Stomach smooth muscle (tissue), 2 donors: Measurements from ENCODE around the gene ECE1.
A peak's percentile ranks its signal among the peaks of the same experiment; 100 is the strongest.
"Not testable (repeated sequence)": the region's sequence is repeated elsewhere in the genome, so short reads cannot be mapped to it uniquely, and the experiment has no call there.

Experiments used
- H3K27ac ChIP-seq: one replicate; pipeline ENCODE4 v1.7.0; 2013; ENCODE audit warnings: mild to moderate bottlenecking, low read length, inconsistent platforms
- H3K27me3 ChIP-seq, 2 donors: one replicate each; pipeline ENCODE4 v1.7.0; 2013; ENCODE audit warnings: low read length in 2 of 2; ENCODE audit not compliant: insufficient read depth in 2 of 2, control insufficient read depth in 1 of 2
- H3K36me3 ChIP-seq, 2 donors: one replicate each; pipeline ENCODE4 v1.7.0; 2013; ENCODE audit warnings: low read length in 2 of 2; ENCODE audit not compliant: control insufficient read depth in 2 of 2, insufficient read depth in 2 of 2
- H3K4me1 ChIP-seq: one replicate; pipeline ENCODE4 v1.7.0; 2013; ENCODE audit warnings: low read length; ENCODE audit not compliant: control insufficient read depth, insufficient read depth
- H3K4me3 ChIP-seq, 2 donors: one replicate each; pipeline ENCODE4 v1.7.0; 2013; ENCODE audit warnings: low read length in 2 of 2
- H3K9ac ChIP-seq, 2 donors: one replicate each; pipeline ENCODE4 v1.7.0; 2013; ENCODE audit warnings: low read length in 2 of 2, mild to moderate bottlenecking in 1 of 2
- H3K9me3 ChIP-seq, 2 donors: one replicate each; pipeline ENCODE4 v1.7.0; 2013; ENCODE audit warnings: low read length in 2 of 2; ENCODE audit not compliant: control insufficient read depth in 2 of 2
- donor health status: healthy.
- donor health status: Pancreatic carcinoma.

The ECE1 gene

DNA sequence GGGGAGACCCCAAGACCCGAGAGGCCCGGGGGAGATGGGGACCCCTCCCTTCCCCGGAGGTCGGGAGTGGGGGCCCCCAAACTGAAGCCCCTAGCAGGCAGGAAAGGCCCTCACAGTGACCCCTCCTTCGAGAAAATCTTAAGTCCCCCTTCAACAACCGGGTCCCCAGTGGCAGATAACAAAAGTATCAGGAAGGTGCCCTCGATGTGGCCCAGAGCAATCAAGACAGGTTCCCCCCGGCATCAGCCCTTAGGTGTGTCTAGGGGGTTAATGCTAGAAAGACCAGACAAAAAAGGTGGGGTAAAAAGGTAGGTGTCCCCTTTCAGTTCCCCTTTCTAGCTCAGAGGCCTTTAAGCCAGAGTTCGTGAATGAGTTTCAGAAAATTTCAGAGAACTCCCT, 282 bp upstream of the ECE1 start:
- H3K27me3 ChIP-seq: no peaks in the 10 kb centered on the region
- H3K4me1 ChIP-seq: peaks cover 44% of the 10 kb centered on the region
- H3K36me3 ChIP-seq: no peaks in the 10 kb centered on the region
- no peak overlapping the region for H3K27ac ChIP-seq
- H3K9ac ChIP-seq: peak overlapping the region in 1 of 2 donors; percentile 44
- H3K9me3 ChIP-seq: no peaks in the 10 kb centered on the region
- peak overlapping the region; percentile 50 to 73 for H3K4me3 ChIP-seq

DNA sequence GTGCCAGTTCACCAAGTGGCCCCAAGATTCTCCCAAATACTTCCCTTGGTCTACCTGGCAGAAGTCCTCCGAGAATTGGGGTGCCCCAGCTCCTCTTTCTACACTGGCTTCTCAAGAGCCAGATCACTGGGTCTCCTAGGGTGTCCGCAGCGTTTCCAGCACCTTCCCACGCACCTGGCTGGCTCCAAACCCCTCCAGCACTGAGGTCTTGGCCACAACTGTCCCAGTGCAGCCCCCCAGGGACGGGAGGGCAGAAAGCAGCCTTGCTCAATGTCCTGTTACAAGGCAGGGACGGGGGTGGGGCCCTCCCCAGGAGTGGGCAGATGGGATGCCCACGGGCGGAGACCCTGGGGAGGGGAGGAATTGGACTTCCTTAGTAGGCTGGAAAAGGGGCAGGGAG, 1.1 kb downstream of the ECE1 start:
- Histone ChIP-seq H3K4me3 (peak overlapping the region; percentile 61 to 73), H3K36me3 (no peaks in the 10 kb centered on the region), H3K9ac (peak overlapping the region in 1 of 2 donors; percentile 57), H3K27ac (no peak overlapping the region), H3K9me3 (no peaks in the 10 kb centered on the region), H3K4me1 (peaks cover 38% of the 10 kb centered on the region), H3K27me3 (no peaks in the 10 kb centered on the region)

DNA sequence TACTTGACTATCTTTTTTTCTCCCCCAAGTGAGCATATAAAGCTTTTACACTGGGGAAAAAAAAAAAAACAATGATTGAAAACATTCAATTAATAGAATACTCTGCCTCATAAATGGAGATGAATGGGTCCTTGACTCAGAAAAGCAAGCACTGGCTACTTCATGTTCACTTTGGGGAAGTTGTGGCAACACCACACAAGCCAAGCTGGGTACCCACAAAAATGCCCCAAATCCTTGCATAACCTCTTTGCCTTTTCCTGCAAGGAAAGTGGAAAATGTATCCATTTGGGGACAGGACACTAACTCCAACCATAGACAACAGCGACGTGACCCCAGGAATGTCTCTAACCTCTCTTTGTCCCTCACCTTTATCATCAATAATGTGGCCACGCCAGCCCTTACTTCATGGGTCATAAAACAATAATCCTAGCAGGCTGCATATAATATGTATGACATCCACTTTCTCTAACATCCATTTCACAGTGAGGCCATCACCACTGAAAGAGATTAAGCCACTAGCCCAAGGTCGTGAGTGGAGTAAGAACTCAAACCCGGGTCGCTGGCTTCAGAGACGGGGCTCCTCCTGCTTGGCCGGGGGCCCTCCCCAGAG, 2.3 kb downstream of the ECE1 start:
- peaks cover 26% of the 10 kb centered on the region for H3K4me1 ChIP-seq
- H3K4me3 ChIP-seq: no peak overlapping the region
- H3K27ac ChIP-seq: no peak overlapping the region
- no peaks in the 10 kb centered on the region for H3K9me3 ChIP-seq
- H3K36me3 ChIP-seq: peaks cover 0 to 6% of the 10 kb centered on the region in 2 donors
- H3K27me3 ChIP-seq: no peaks in the 10 kb centered on the region
- no peak overlapping the region for H3K9ac ChIP-seq

DNA sequence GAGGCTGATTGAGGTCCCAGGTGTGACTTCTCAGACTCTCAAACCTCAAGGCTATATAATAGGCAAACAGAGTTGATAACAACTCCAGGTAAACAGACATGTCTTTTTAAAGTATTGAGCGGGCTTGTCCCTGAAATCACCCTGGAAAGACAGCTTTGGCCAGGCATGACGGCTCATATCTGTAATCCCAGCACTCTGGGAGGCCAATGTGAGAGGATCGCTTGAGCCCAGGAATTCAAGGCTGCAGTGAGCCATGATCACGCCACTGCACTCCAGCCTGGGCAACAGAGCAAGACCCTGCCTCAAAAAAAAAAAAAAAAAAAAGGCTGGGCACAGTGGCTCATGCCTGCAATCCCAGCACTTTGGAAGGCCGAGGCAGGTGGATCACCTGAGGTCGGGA, 4.9 kb downstream of the ECE1 start:
- H3K9me3 ChIP-seq, H3K27me3 ChIP-seq, H3K36me3 ChIP-seq, H3K9ac ChIP-seq, H3K4me3 ChIP-seq, H3K27ac ChIP-seq: not testable (repeated sequence)
- peaks cover 15% of the 10 kb centered on the region for H3K4me1 ChIP-seq

DNA sequence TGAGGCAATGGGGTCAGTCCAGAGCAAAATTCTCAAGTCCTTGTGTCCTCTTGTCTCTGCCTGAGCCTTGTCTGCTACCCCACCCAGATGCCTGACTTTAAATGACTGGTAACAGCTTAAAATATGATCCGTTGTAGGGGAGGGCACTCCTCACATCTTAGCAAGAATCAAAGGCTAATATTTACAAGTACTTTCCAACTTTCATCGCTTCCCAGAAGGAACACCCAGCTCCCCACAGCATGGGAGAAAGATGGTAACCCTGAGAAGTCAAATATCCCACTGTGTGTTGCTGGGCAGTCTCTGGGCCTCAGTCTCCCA, 5.2 kb downstream of the ECE1 start:
- Histone ChIP-seq H3K4me1 (peaks cover 19% of the 10 kb centered on the region), H3K9me3 (no peaks in the 10 kb centered on the region), H3K27me3 (no peaks in the 10 kb centered on the region), H3K36me3 (peaks cover 0 to 6% of the 10 kb centered on the region in 2 donors), H3K4me3 (no peak overlapping the region), H3K9ac (no peak overlapping the region), H3K27ac (no peak overlapping the region)

DNA sequence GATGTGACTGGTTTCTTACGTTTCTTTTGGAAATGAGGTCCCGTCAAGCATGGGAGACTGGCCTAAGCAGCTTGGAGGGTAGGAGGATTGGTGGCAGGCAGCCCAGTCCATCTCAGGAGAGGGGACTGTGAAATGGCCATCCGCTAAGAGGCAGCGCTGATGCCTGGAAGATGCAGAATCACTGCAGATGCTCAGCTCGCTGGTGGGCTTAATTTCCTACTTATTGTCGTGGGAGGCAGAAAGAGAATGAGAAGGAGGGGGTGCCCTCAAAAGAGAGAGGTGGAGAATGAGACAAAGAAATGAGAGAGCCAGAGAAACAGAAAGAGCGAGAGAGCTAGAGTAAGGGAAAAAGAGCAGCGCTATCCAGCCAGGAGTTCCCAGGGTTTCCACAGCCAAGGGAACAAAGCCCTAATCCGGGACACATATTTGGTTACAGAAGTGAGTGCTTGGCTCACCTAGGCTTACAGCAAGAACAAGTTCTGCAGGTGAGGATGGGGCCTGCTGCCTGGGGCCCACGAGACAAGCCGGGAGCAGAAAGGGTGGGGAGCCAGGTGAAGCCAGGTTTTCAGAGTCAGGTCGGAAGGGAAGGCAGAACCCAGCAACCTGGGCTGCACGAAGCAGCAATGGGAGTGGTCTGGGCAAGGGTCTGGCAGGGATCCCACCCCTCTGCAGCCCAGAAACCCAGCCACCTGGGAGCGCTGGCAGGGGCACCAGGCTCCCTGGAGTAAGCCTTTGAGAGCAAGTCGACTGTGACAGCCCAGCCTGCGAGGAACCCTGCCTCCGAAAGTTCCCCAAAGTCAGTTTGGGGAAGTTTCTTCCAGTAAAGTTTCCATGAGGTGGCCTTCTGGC, 5.8 kb downstream of the ECE1 start:
- Histone ChIP-seq H3K36me3 (peaks cover 0 to 6% of the 10 kb centered on the region in 2 donors), H3K9me3 (no peaks in the 10 kb centered on the region), H3K4me3 (no peak overlapping the region), H3K27me3 (no peaks in the 10 kb centered on the region), H3K9ac (no peak overlapping the region), H3K27ac (no peak overlapping the region), H3K4me1 (peaks cover 21% of the 10 kb centered on the region)

DNA sequence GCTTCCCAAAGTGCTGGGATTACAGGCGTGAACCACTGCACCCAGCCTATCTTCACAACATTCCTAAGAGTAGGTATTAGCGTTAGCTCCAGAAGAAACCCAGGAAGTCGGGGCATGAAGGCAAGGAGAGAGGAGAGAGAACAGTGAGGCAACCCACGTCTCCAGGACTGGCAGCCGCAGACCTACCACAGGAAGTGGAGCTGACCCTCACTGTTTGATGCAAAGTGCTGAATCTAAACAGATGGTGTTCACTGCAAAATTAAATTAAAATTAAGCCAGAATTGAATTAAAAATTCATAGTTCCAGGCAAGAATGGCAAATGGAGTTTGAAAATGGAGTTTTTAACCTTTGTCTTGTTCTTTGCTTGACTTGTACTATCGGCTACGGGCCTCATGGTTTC, 6.7 kb downstream of the ECE1 start:
- no peaks in the 10 kb centered on the region for H3K9me3 ChIP-seq
- no peak overlapping the region for H3K9ac ChIP-seq
- H3K4me3 ChIP-seq: no peak overlapping the region
- H3K36me3 ChIP-seq: peaks cover 0 to 6% of the 10 kb centered on the region in 2 donors
- H3K27ac ChIP-seq: no peak overlapping the region
- H3K27me3 ChIP-seq: no peaks in the 10 kb centered on the region
- H3K4me1 ChIP-seq: peaks cover 23% of the 10 kb centered on the region

DNA sequence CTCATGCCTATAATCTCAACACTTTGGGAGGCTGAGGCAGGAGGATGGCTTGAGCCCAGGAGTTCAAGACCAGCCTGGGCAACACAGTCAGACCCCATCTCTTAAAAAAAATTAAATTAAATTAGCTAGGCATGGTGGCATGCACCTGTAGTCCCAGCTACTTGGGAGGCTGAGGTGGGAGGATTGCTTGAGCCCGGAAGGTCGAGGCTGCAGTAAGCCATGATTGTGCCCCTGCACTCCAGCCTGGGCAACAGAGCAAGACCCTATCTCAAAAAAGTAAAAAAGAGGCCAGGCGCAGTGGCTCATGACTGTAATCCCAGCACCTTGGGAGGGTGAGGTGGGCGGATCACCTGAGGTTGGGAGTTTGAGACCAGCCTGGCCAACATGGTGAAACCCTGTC, 8.2 kb downstream of the ECE1 start:
- H3K4me1 ChIP-seq: peaks cover 35% of the 10 kb centered on the region
- H3K9ac ChIP-seq, H3K36me3 ChIP-seq: not testable (repeated sequence)

DNA sequence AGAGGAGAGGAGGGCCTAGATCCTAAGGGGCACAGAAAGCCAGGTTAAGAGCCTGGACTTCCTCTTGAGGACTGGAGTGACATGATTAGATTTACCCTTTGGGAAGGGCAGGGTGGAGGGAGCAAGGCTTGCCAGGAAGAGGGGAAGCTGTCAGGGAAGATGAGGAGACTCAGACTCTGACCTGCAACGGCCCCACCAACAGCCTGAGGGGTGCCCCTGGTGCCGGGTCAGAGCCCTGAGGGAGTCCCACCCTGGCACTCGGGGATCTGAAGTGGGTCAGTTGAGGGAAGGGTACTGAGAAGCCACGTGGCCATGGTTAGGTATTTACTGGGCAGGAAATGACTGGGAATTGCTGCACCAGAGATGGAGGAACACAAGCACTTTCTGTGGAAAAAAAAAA, 9.8 kb downstream of the ECE1 start:
- Histone ChIP-seq H3K36me3 (peaks cover 0 to 8% of the 10 kb centered on the region in 2 donors), H3K9me3 (no peaks in the 10 kb centered on the region), H3K9ac (peak overlapping the region in 1 of 2 donors; percentile 13), H3K27me3 (no peaks in the 10 kb centered on the region), H3K4me3 (no peak overlapping the region), H3K4me1 (peaks cover 38% of the 10 kb centered on the region), H3K27ac (no peak overlapping the region)

More for the DNA sequence above, 8.2 kb downstream of the ECE1 start:
- H3K27ac ChIP-seq, H3K27me3 ChIP-seq, H3K9me3 ChIP-seq, H3K4me3 ChIP-seq: not testable (repeated sequence)

DNA sequence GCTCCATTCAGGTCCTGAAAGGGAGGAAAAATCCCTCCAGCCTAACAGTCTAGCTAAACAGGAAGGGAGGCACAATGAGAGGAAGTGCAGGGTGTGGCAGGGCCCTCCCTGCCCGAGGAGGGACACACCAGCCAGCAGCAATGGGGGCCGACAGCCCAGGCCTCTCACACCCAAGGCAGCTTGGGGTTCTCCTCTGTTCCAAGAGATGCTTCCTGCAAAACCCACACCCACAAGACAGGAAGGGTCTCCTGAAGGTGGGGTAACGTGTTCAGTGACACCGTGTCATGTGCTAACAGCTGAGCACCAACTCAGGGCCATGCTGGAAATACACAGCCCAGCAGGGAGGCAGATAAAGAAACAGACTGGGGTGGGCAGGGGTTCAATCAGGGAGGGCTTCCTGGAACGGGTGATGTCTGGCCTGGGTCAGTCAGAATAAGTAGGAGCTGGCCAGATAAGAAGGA, 10.2 kb downstream of the ECE1 start:
- Histone ChIP-seq H3K4me3 (no peak overlapping the region), H3K9ac (peak overlapping the region in 1 of 2 donors; percentile 13), H3K36me3 (peaks cover 0 to 8% of the 10 kb centered on the region in 2 donors), H3K9me3 (no peaks in the 10 kb centered on the region), H3K27me3 (no peaks in the 10 kb centered on the region), H3K4me1 (peaks cover 38% of the 10 kb centered on the region), H3K27ac (peak overlapping the region; percentile 18)
